PFSK-1 (cell line): ENCODE results near the gene ZDHHC16.

Experiments
- POLR2AphosphoS5 ChIP-seq: IDR thresholded peaks from 2 replicates; pipeline ENCODE4 v1.6.1; 2012; ENCODE audit warnings: low read depth, mild to moderate bottlenecking, control low read depth, low read length, moderate library complexity
- REST ChIP-seq, 2 experiments: IDR thresholded peaks; 2 replicates each; pipeline versions ENCODE4 v1.6.1 to v1.8.0; 2011 to 2012; ENCODE audit warnings: low read depth in 2 of 2, low read length in 2 of 2, control low read depth in 1 of 2, inconsistent platforms in 1 of 2, mild to moderate bottlenecking in 1 of 2, moderate library complexity in 1 of 2; ENCODE audit not compliant: insufficient read depth in 1 of 2
- SIN3A ChIP-seq: IDR thresholded peaks from 2 replicates; pipeline ENCODE4 v1.6.1; 2012; ENCODE audit warnings: mild to moderate bottlenecking, low read length, moderate library complexity, borderline replicate concordance; ENCODE audit not compliant: insufficient read depth
- TAF1 ChIP-seq: IDR thresholded peaks from 2 replicates; pipeline ENCODE4 v1.6.1; 2012; ENCODE audit warnings: low read length, control low read depth, borderline replicate concordance; ENCODE audit not compliant: insufficient read depth

DNA sequence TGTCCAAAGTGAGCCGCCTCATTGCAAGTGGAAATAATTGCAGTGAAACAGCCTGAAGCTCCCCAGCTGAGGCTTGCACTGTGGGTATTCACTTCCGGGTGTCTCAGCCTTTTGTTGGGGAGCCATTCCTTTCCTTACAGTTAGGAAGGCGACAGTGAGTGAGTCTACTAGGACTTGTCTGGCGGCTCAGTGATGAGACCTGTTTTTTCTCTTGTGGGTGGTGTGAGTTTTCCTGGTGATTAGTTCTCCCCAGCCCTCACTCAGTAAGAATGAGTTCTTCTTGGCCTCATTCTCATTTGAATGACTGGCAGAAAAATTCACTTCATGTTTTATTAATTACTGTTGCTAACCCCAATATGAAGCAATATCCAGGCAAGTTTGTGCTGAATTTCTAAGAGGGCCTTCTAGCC is 17.4 kb upstream of the ZDHHC16 start:
- TF ChIP-seq SIN3A (no peak), REST (IDR thresholded peaks at IDR 0.05; ENCODE audit: insufficient read depth in 1 of 2, low read depth in 2 of 2, low read length in 2 of 2) (no peak), TAF1 (no peak), POLR2AphosphoS5 (no peak)
